ENCODE measurements around the gene GUK1.

Gene GUK1

GRCh38 chr1:228136901-228137300 is 3.2 kb upstream of the GUK1 start:
- DNase-seq = no peak

GRCh38 chr1:228139406-228139930 is 611 bp upstream of the GUK1 start:
- no peak for DNase-seq

DNA sequence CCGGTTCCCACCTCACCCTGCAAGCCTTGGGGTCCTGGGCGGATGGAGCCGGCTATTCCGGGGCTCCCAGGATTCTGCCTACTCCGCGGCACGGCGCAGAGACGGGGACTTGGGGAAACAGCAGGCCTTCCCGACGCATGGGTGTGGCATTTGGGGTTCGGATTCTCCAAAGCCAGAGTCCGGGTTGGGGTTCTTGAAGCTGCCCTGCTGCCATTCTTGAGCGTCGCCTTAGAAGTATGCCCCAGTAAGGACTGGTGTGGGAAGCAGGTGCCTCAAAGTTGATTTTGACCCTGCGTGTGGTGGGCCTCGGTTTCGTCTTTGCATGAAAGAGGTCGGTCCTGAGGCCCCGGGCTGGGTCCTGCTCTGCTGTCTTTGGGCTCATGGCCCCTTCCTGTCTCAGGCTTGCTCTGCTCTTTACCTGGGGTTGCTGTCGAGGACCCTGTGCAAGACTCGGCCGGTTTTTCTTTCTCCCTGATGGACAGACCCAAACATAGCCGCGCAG is 696 bp downstream of the GUK1 start:
- DNase-seq = no peak

GRCh38 chr1:228141226-228142044 is 1.4 kb downstream of the GUK1 start:
- no peak for DNase-seq

DNA sequence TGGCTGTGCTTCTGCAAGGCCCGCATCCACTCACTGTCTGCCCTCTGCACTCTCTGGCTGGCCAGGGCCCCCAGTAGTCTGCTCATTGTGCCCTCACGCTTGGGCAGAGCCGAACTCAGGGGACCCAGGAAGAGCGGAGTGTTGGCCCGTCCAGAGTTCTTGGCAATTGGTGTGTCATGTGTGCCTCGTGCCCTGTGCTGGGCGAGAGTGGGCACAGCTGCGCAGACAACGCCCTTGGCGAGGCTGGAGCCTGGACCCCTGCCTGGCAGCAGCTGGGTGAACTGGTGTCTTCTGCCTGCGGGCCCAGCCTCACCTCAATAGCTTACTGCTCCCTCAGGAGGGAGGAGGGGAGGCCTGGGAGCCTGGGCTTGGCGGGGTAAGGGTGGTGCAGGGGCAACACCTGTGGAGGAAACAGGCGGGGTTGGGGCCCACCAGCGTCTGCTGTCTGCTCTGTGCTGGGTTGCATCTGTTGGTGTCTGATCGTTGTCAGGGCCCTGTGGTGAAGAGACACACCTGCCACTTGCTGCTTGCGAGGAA is 2.1 kb downstream of the GUK1 start:
- no peak for DNase-seq

DNA sequence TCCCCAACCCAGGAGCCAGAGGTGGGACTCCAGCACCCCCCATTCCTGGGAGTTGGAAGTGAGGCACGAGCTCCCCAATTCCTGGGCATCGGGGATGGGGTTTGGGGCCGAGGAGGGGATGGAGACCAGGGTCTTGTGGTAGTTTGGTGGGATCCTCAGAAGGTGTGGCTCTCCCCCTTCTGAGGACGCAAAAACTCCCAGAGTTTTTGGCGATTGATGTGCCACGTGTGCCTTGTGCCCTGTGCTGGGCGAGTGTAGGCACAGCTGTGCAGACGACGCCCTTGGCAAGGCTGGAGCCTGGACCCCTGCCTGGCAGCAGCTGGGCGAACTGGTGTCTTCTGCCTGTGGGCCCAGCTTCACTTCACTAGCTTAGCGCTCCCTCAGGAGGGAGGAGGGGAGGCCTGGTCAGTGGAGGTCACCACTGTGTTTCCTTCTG is 2.6 kb downstream of the GUK1 start:
- DNase-seq = no peak

DNA sequence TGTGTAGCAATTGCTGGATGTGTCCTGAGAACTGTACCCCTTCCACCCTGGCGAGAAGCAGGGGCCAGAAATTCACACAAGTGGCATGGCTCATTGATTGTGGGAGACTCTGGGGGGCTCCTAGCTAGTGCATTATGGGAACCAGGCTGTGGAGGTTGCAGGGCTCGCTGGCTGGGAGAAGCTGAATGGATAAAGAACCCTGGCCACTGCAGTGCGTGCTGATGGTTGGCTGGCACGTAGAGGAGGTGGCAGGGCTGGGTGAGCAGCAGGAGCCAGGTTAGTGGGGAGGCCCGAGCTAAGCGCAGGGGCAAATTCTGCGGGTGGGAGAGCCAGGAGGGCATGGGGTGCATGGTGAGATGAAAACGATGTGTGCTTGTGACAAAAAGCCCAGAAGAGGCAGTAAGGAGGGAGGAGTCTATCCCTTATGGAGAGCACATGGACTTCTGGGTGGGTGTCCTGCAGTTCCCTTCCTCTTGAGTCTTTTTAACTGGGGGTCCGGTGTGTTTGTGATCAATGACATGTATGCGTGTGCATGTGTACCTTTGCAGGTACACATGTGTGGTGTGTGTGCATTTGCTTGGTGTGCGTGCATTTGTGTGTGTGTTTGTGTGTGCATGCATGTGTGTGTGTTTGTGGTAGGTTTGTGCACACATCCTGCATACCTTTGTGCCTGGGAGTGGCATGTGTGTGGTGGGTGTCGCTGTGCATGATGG is 3.6 kb downstream of the GUK1 start:
- no peak for DNase-seq

DNA sequence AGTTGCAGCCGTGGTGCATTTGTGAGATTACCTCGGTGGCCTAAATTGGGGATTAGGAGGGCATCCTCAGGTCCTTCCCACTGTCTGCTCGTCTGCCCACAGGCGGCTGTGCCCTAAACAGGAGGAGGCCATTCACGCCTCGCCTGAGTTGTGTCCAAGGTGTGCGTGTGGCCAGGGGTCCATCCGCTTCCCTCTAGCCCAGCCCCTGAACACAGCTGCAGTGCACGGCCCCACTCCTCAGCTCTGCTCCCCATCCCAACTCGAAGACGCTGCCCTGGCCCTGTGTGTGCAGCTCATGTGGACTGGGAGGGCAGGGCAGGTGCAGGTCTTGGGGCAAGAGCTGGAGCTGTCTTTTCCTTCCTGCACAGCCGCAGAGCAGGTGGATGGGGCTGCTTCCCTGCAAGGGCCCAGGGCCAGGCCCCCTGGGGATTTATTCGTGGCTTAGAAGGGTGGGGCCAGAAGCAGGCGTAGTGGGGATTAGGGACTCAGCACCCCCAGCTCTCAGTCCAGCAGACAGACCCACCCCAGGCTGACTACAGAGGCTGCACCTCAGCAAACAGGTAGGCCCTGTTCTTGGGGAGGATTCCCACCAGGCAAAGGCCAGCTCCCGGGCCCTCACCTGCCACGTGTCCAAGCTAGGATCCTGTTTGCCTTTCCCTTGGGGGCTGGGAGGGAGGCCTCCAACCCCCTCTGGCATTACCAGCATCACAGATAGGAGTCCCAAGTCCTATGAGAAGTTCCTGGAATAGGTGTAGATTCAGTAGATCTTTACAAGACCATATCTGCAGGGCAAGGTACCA is 4.3 kb downstream of the GUK1 start:
- DNase-seq = no peak

DNA sequence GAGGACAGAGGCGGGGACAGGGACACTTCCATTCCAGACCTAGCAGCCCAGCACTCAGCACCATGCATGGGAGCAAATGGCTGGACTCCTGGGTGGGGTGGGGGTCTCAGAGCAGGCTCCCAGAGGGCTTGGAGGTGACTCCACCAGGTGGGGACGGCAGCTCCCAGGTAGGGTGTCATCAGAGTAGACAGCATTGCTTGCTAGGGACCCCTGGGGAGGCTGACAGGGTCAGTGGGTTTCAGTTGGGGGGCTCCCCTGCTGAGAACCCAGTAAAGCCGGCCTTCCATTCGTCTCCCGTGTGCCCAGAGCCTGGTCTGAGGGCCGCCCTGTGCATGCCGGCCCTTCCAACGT is 4.9 kb downstream of the GUK1 start:
- no peak for DNase-seq

DNA sequence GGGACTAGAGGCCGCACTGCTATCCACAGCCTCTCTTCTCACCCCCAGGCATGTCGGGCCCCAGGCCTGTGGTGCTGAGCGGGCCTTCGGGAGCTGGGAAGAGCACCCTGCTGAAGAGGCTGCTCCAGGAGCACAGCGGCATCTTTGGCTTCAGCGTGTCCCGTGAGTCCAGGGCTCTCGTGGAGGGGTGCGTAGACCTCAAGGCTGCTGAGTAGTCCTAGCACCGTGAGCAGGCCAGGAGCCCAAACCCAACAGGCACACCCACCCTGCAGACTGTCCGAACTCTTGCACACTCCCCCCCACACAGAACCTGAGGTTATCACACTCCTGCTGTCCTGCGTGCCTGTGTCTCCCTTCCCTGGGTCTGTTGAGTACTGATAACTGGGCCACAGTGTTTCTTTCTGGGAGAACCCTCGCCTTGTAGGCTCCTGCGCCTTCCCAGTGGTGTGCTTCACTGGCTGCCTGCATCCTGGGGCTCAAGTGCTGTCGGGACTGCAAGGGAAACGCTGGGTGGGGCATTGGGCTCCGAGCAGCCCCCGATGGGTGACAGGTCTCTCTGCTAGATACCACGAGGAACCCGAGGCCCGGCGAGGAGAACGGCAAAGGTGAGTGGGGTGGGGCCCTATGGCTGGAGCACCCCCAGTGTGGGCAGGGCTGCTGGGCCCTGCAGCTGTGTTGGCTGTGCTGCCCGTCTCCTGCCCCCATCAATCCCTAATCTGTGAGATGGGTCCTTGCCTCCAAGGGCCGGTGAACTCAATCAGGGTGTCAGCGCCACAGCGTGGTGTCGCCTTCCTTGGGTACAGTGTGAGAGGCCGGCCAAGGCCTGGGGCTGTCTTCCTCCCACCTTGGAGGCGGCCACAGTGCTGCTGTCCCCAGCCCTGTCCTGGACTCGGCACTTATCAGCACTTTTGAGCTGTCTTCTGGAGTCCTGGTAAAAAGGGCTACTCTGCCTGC is 5.7 kb downstream of the GUK1 start:
- DNase-seq = no peak

DNA sequence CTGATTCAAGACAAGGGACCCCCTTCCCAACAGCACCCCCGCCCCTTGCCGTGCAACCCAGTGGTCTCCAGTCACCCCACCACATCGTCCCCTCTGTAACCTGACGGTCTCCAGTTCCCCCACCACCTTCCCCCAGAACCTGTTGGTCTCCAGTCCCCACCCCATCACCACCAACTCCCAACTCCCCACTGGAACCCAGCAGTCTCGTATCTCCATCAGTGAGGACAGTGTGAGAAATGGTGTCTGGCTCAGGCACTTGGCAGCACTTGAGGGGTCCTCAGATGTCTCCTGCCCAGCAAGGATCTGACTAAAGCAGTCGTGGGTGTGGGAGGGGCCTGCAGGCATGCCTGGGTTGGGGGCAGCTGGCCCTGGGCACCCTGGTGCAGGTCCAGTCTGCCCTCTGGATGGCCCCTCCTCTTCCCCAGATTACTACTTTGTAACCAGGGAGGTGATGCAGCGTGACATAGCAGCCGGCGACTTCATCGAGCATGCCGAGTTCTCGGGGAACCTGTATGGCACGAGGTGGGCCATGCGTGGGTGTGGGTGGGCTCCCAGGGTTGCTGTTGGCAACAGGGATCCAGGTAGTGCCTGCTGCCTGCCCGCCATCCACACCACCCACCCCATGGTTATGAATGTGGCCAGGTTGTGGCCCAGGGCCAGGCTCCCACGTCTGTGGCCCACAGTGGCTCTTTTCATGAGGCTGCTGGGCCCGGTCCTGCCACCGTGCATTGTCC is 6.5 kb downstream of the GUK1 start:
- no peak for DNase-seq

- no peak for DNase-seq
Observed at GRCh38 chr1:228147151-228147693, 7.1 kb downstream of the GUK1 start.

DNA sequence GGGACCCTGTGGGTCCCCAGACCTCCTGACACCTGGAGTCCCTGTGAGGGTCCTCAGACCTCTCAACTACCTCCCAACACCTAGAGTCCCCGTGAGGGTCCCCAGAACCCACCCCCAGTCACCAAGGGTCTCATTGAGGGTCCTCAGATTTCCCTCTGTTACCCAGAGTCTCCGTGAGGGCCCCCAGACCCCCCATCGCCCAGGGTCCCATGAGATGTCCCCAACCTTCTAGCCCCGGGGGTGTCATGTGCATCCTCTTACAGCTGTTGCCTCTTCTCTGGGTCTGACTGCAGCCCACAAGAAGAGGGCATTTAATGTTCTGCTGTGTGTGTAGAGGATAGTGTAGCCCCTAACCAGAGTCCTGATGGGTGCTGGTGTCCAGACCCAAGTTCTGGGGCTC is 7.7 kb downstream of the GUK1 start:
- no peak for DNase-seq

DNA sequence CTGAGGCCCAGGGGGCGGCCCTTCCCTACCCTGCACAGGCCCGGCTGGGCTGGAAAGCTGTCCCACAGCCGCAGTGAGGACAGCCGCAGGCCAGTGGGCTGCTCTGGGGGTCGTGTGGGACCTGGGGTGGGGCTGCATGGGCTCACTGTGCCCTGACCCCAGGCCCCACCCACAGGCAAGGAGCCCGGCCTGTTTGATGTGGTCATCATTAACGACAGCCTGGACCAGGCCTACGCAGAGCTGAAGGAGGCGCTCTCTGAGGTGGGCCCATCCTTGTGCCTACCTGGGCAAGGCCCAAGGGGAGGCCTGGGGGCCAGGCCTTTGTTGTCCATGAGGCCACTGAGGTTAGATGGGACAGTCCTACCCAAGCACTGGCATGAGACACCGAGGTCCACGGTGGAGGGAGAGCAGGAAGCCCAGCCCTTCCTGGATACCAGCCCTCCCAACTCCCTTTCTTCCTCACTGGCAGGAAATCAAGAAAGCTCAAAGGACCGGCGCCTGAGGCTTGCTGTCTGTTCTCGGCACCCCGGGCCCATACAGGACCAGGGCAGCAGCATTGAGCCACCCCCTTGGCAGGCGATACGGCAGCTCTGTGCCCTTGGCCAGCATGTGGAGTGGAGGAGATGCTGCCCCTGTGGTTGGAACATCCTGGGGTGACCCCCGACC is 8.2 kb downstream of the GUK1 start:
- no peak for DNase-seq

GRCh38 chr1:228148935-228149405 is 8.9 kb downstream of the GUK1 start:
- no peak for DNase-seq

GRCh38 chr1:228149406-228150119 is 9.5 kb downstream of the GUK1 start, which contains the start of gene GJC2:
GJC2 (plus strand) TSS chr1:228149930; CDS start chr1:228157759, 7,829 bp downstream.
- DNase-seq = no peak

- no peak for DNase-seq
Observed at GRCh38 chr1:228150120-228150460, 10.0 kb downstream of the GUK1 start.

DNA sequence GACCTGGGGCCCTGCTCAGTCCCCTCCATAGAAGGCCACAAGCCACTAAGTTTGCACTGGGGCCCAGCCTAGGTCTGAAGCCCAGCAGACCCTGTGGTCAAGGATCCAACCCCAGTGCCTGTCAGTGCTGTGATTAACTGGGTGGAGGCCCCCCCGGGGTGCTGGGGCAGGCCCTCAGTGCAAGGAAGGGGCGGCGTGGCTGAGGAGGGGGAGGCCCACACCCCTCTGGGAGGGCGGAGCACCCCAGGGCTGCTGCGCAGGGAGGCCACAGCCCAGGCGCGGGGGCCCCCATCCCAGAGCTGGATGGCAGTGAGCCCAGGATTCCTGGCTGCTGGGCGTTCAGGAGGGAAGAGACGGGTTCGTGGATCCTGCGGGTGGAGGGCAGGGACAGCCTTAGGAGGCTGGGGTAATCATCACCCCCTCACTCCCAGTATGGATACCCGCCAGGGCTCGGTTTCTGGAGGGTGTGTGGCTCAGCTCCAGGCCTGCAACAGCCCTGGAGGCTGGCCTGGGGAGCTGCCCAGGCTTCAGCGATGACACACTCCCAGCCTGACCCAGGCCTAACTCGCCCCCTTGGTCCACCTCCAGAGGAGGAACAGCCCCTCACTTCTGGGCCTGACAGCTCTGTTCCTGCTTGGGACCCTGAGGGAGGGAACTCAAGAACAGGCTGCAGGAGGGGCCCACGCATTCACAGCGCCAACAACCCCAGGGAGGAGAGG is 10.5 kb downstream of the GUK1 start:
- no peak for DNase-seq
